Mesothelial cell of epicardium (in vitro differentiated cells): ENCODE data around the gene GABRB2. TPM values are rescaled to one million over a fixed set of nuclear protein-coding genes. Genes with fewer than 3 reads are reported as not detected.

Experiments
- DNase-seq, 2 experiments: peaks; one replicate each; pipeline ENCODE4 v3.0.0; 2021; ENCODE audit warnings: low spot score in 2 of 2; ENCODE audit not compliant: unreplicated experiment in 2 of 2
- H3K27ac Mint-ChIP-seq: 2 replicates; pipeline ENCODE4 v1.8.0; 2021; ENCODE audit warnings: mixed read lengths
- H3K27me3 Mint-ChIP-seq: 2 replicates; pipeline ENCODE4 v1.8.0; 2021; ENCODE audit warnings: low read depth, mixed read lengths
- H3K36me3 Mint-ChIP-seq: 2 replicates; pipeline ENCODE4 v1.8.0; 2021; ENCODE audit warnings: mixed read lengths
- H3K4me1 Mint-ChIP-seq: 2 replicates; pipeline ENCODE4 v1.8.0; 2021; ENCODE audit warnings: mixed read lengths
- H3K4me3 Mint-ChIP-seq: 2 replicates; pipeline ENCODE4 v1.8.0; 2021; ENCODE audit warnings: mild to moderate bottlenecking, moderate library complexity, mixed read lengths
- H3K9me3 Mint-ChIP-seq: 2 replicates; pipeline ENCODE4 v1.8.0; 2021; ENCODE audit warnings: mixed read lengths
- total RNA-seq: library from RNA; stranded (reverse); gene quantifications from 3 replicates; pipeline ENCODE4 v1.2.1, GENCODE V29; 2021
- TF ChIP-seq, protein P1 (sequence below): fragments of 200-600 bp; sonication (generic); IDR thresholded peaks from one replicate; pipeline ENCODE4 v1.5.0; 2021; ENCODE audit warnings: antibody characterized with exemption; ENCODE audit not compliant: unreplicated experiment

Gene GABRB2
- total RNA-seq, 1 donor from 2014 or later: 0.76 TPM

DNA sequence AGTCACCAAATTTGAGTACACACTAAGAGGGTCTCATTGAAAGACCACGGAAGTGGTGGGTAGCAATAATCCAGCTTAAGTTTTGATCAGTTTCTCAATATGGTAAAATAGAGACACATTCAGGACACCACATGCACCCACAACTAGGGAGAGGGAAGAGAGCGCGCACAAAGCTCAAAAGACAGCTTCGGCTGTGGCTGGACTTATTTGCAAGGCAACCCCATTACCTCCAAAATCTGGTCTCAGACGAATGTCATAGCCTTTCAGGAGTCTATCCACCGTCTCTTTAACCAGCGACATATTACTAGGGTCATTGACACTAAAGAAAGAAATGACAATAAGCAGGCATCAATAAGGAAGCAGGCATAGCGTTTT, 443 bp downstream of the GABRB2 start:
- peaks cover 5% of the 10 kb centered on the region for H3K9me3 Mint-ChIP-seq
- H3K4me1 Mint-ChIP-seq: peaks cover 24% of the 10 kb centered on the region
- TF ChIP-seq, protein P1, sequence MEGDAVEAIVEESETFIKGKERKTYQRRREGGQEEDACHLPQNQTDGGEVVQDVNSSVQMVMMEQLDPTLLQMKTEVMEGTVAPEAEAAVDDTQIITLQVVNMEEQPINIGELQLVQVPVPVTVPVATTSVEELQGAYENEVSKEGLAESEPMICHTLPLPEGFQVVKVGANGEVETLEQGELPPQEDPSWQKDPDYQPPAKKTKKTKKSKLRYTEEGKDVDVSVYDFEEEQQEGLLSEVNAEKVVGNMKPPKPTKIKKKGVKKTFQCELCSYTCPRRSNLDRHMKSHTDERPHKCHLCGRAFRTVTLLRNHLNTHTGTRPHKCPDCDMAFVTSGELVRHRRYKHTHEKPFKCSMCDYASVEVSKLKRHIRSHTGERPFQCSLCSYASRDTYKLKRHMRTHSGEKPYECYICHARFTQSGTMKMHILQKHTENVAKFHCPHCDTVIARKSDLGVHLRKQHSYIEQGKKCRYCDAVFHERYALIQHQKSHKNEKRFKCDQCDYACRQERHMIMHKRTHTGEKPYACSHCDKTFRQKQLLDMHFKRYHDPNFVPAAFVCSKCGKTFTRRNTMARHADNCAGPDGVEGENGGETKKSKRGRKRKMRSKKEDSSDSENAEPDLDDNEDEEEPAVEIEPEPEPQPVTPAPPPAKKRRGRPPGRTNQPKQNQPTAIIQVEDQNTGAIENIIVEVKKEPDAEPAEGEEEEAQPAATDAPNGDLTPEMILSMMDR: no peak
- no peak for DNase-seq
- H3K36me3 Mint-ChIP-seq: no peaks in the 10 kb centered on the region
- no peak overlapping the region for H3K27ac Mint-ChIP-seq
- peak overlapping the region; percentile 72 for H3K4me3 Mint-ChIP-seq
- H3K27me3 Mint-ChIP-seq: peaks cover 88% of the 10 kb centered on the region

DNA sequence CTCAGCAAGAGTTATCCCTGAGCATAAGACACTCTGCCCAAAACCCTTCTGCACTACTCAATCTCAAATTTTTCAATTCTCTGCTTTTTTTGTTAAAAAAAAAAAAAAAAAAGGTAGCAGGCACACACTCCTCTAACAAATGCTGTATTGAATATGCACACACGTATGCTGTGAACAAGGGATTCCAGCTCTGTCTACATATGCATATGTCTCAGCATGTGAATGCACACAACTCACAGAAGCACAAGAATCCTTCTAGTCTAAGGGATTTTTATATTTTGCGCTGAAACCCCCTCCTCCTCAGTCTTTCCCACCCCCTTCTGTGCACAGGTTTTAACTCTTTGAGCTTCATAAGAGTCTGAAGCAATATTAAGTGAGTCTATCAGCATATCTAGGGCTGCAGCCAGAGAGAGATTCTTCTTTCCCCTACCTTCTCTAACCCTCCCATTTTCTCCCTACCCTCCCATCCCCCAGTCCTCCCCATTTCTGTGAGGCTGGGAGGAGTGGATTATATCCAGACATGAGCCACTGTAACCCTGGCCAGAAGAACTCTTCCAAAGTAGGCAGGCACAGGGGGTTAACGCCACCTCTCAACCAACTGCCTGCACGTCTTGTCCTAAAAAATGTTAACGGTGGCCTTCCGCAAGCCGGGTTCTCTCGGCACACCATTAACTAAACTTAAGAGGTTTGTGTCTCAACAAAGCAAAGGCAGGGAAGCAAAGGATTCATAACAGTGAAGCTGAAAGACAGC, 1.0 kb downstream of the GABRB2 start:
- no peaks in the 10 kb centered on the region for H3K36me3 Mint-ChIP-seq
- peaks cover 85% of the 10 kb centered on the region for H3K27me3 Mint-ChIP-seq
- no peak overlapping the region for H3K27ac Mint-ChIP-seq
- DNase-seq: no peak
- peak overlapping the region; percentile 72 for H3K4me3 Mint-ChIP-seq
- H3K4me1 Mint-ChIP-seq: peaks cover 24% of the 10 kb centered on the region
- TF ChIP-seq, protein P1: no peak
- no peaks in the 10 kb centered on the region for H3K9me3 Mint-ChIP-seq

DNA sequence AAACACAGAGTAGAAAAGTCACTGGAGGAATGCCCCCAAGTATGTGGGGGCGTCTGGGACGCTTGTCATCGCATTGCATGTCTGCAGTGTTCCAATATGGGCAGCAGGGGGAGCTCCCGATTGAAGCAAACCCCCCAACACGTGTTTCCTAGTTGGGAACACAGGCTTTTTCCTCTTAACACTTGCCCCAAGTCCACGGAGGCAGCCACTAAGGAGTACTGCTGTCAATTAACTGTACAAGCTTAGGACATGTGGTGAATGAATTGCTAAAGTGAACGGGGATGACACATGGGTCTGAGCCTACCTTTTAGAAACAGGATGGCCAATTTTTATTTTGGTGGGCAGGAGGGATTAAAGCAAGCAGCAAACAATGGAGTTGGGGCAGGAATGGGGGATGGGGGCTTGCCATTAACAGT, 2.2 kb downstream of the GABRB2 start:
- no peak overlapping the region for H3K4me3 Mint-ChIP-seq
- H3K4me1 Mint-ChIP-seq: peaks cover 24% of the 10 kb centered on the region
- H3K9me3 Mint-ChIP-seq: no peaks in the 10 kb centered on the region
- H3K36me3 Mint-ChIP-seq: no peaks in the 10 kb centered on the region
- TF ChIP-seq, protein P1: peak; percentile 69
- peak in 1 of 2 experiments; percentile 47 for DNase-seq
- H3K27ac Mint-ChIP-seq: no peak overlapping the region
- peaks cover 81% of the 10 kb centered on the region for H3K27me3 Mint-ChIP-seq

DNA sequence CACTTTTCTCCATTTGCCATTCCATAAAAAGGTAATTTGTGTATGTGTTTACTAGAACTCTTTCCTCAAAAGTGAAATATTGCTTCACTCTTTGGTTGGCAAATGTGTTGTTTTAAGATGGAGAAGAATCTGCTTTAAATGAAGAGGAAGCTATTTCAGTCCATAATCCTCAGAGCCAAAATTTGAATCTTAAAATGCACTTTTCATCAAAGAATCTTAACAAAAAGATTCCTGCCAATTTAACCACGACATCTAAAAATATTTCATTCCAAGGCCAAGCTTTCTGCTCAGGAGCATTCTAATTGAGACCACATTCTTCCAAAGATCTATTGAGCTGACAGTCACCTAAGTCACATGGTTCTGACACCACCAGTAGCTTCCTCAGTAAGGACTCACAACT, 7.5 kb downstream of the GABRB2 start:
- TF ChIP-seq, protein P1: no peak
- Mint-ChIP-seq H3K4me3 (no peak overlapping the region), H3K9me3 (no peaks in the 10 kb centered on the region), H3K36me3 (no peaks in the 10 kb centered on the region), H3K27me3 (peaks cover 40% of the 10 kb centered on the region), H3K4me1 (no peaks in the 10 kb centered on the region), H3K27ac (no peak overlapping the region)
- no peak for DNase-seq

DNA sequence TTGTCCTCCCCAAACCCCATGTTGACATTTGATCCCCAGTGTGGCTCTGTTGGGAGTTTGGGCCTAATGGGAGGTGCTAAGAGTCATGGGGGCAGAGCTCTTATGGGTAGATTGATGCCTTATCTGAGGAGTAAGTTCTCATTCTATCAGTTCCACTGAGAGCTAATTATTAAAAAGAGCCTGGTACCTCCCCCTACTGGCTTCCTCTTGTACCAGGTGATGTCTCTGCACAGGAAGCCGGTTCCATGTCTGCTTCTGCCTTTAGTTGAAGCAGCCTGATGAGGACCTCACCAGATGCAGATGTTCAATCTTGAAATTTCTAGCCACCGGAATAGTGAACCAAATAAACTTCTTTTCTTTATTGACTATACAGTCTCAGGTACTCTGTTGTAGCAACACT, 10.8 kb downstream of the GABRB2 start:
- TF ChIP-seq, protein P1: no peak
- no peak overlapping the region for H3K27ac Mint-ChIP-seq
- H3K4me3 Mint-ChIP-seq: no peak overlapping the region
- peaks cover 15% of the 10 kb centered on the region for H3K27me3 Mint-ChIP-seq
- DNase-seq: no peak
- H3K4me1 Mint-ChIP-seq: no peaks in the 10 kb centered on the region
- H3K9me3 Mint-ChIP-seq: no peaks in the 10 kb centered on the region
- H3K36me3 Mint-ChIP-seq: no peaks in the 10 kb centered on the region
